BE2C (cell line): ENCODE results near the gene ALG5.

Source experiments
- DNase-seq: peaks from one replicate; pipeline ENCODE4 v3.0.0-alpha.2; 2020
- H3K27me3 ChIP-seq: fragments of 250-450 bp; sonication (Bioruptor Pico); 2 replicates; pipeline ENCODE4 v1.5.1; 2020; ENCODE audit warnings: mild to moderate bottlenecking
- H3K36me3 ChIP-seq: fragments of 250-450 bp; sonication (Bioruptor Pico); 2 replicates; pipeline ENCODE4 v1.5.1; 2020; ENCODE audit warnings: mild to moderate bottlenecking
- H3K4me1 ChIP-seq: fragments of 250-450 bp; sonication (Bioruptor Pico); 2 replicates; pipeline ENCODE4 v1.5.1; 2020
- H3K4me3 ChIP-seq: 2 replicates; pipeline ENCODE4 v1.5.1; 2011; ENCODE audit warnings: low read depth, low read length
- H3K9me3 ChIP-seq: fragments of 250-450 bp; sonication (Bioruptor Pico); 2 replicates; pipeline ENCODE4 v1.5.1; 2020
- CTCF ChIP-seq: IDR thresholded peaks from 2 replicates; pipeline ENCODE4 v1.5.1; 2012; ENCODE audit warnings: mild to moderate bottlenecking, low read depth, low read length

The ALG5 gene

DNA sequence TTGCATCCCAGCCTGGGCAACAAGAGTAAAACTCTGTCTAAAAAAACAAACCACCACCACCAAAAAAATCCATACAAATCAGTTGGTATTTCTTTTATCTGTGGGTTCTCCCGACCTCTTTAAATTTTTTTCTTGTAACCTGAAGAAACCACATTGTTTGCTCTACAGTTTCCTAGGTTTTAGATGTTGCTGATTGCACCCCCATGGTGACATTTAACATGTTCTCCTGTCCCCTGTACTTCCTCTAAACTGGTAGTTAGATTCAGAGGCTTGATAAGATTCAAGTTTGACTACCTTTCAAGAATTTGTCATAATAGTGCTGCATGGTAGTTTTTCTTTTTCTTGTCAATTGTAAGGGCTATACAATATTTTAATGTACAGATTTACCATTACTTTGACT is 24.0 kb downstream of the ALG5 start:
- Histone ChIP-seq H3K4me3 (no peak overlapping the region), H3K4me1 (no peaks in the 10 kb centered on the region), H3K27me3 (no peaks in the 10 kb centered on the region), H3K9me3 (no peaks in the 10 kb centered on the region), H3K36me3 (peaks cover 42% of the 10 kb centered on the region)
- no peak for TF ChIP-seq CTCF
- no peak for DNase-seq

DNA sequence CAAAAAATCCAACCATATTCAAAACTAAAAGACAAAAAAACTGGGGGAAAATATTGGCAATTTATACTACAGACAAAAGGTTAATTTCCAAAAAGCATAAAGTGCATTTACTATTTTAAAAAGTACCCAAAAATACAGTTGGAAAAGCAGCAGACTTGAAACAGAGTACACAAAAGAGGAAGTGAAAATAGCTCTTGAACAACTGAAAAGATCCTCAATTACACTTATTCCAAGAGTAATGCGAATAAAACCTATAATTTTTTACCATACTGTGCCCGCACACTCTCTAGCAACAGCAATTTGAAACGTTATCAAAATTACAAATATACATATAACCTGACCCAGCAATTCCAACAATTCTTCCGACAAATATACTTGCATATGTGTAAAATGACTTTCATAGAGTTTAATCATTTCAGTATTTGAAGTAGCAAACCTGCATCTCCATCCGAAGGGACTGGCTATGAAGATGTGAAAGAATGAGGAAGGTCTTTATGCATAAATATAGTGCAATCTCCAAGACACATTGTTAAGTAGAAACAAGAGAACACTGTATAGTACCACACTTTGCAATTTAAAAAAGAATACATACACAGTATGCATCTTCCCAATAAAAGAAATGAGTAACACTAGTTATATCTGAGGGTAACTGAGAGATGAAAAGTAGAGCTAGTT is 25.4 kb downstream of the ALG5 start:
- Histone ChIP-seq H3K27me3 (no peaks in the 10 kb centered on the region), H3K4me1 (no peaks in the 10 kb centered on the region), H3K36me3 (peaks cover 36% of the 10 kb centered on the region), H3K9me3 (no peaks in the 10 kb centered on the region), H3K4me3 (no peak overlapping the region)
- no peak for TF ChIP-seq CTCF
- DNase-seq = no peak

DNA sequence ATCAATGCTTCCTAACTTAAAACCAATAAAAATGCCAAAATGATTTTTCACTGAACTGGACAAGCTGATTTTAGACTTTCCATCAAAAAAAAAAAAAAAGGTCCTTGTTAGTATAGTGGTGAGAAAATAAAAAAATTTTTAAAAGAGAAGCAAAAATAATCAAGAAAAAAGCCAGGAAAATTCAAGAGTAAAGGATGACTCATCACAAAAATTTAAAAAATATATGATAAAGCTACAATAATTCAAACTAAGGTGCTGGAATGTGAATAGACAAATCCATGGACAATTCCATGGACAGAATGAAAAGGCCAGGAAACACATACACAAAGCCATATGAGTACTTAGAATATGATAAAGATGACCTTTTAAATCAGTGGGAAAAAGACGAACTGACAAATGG is 26.1 kb downstream of the ALG5 start:
- Histone ChIP-seq H3K4me1 (no peaks in the 10 kb centered on the region), H3K9me3 (no peaks in the 10 kb centered on the region), H3K36me3 (peaks cover 40% of the 10 kb centered on the region), H3K4me3 (no peak overlapping the region), H3K27me3 (no peaks in the 10 kb centered on the region)
- DNase-seq = no peak
- TF ChIP-seq CTCF = no peak

- DNase-seq = no peak
- H3K36me3 ChIP-seq = peaks cover 61% of the 10 kb centered on the region
- TF ChIP-seq CTCF = no peak
- no peaks in the 10 kb centered on the region for H3K27me3 ChIP-seq
- no peaks in the 10 kb centered on the region for H3K4me1 ChIP-seq
- no peaks in the 10 kb centered on the region for H3K9me3 ChIP-seq
- H3K4me3 ChIP-seq = no peak overlapping the region
Observed at GRCh38 chr13:36966404-36966803, 32.7 kb downstream of the ALG5 start.

GRCh38 chr13:36965767-36966166 is 33.4 kb downstream of the ALG5 start:
- no peak overlapping the region for H3K4me3 ChIP-seq
- H3K27me3 ChIP-seq = no peaks in the 10 kb centered on the region
- no peak for DNase-seq
- TF ChIP-seq CTCF = no peak
- H3K4me1 ChIP-seq = no peaks in the 10 kb centered on the region
- no peaks in the 10 kb centered on the region for H3K9me3 ChIP-seq
- H3K36me3 ChIP-seq = peaks cover 61% of the 10 kb centered on the region

DNA sequence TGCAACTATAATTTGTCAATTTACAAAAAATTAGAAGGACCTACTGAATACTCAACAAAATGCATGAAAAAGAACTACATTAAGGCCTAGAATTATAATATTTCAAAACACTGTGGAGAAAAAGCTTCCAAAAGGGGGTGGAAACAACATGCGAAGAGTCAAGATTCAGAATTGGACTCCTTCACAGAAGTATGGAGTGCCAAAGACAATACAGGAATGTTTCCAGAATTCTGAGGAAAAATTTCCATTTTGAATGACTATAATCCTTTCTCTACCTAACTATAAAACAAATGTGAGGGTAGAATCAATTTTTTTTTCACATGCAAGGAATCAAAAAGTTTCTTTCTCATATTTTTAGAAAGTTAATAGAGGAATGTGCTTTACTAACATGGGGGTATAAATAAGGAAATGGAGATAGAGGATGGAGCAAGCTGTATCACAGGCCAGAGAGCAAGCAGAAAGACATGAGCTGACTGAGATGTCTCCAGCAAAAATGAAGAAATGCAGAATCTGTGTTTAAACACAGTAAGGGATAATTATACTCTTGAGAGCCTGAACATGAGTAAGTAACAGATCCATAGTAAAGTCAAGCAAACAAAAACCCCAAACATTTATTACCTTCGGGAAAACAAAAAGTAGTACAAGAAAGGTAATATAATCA is 39.6 kb downstream of the ALG5 start:
- no peak for TF ChIP-seq CTCF
- peaks cover 51% of the 10 kb centered on the region for H3K36me3 ChIP-seq

More for the DNA sequence above, 39.6 kb downstream of the ALG5 start:
- no peaks in the 10 kb centered on the region for H3K27me3 ChIP-seq
- DNase-seq = no peak
- no peak overlapping the region for H3K4me3 ChIP-seq
- H3K4me1 ChIP-seq = peaks cover 13% of the 10 kb centered on the region
- H3K9me3 ChIP-seq = no peaks in the 10 kb centered on the region
